Stimulated activated CD4-positive, alpha-beta T cell treated with anti-CD3 and anti-CD28 coated beads, Interleukin-1b, Interleukin-23, amount 100 ng/mL, for 24 hours (primary cell): ENCODE results near the gene KLHDC7A.
"Not testable (repeated sequence)": the region's sequence is repeated elsewhere in the genome, so short reads cannot be mapped to it uniquely, and the experiment has no call there.

Experiments
- DNase-seq, 4 experiments: peaks; one replicate each; pipeline ENCODE4 v3.0.0-alpha.2; 2020; ENCODE audit warnings: low read depth in 4 of 4, low spot score in 1 of 4

The KLHDC7A gene

DNA sequence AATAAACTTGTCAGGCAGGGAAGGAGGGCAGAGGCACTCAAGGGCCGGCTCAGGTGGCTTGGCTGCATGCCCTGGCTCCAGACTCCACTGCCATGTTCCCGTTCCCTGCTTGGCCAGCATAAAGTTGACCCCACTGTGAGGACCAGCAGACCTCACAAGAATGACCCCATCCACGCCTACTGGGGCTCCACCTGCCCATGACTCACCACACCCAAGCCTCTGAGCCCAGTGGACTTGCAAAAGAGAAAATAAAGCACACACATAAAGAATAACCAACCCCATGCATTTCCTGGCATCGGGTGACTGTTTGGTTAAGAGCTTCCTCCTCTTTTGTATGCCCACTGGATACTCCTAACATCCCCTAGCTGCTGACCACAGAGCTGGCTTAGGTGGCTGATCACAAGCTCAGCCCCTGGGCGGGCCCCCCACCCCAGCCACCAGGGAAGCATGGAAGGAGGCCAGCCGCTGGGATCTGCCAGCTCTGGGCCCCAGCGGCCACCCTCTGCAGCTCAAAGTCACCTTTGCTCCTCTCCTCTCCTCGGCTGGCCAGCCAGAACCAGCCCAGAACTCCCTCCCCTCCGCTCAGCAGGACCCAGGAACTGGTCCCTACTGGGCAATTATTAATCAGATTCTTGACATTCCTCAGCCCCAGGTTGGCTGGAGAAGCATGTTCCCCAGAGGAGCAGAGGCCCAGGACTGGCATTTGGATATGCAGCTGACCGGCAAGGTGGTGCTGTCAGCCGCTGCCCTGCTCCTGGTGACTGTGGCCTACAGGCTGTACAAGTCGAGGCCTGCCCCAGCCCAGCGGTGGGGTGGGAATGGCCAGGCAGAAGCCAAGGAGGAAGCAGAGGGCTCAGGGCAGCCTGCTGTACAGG lies at the start of gene KLHDC7A:
KLHDC7A (plus strand) TSS at position 616 of the 875 bp plus-strand sequence; CDS start at position 668, 52 bp downstream.
- DNase-seq, result no peak

DNA sequence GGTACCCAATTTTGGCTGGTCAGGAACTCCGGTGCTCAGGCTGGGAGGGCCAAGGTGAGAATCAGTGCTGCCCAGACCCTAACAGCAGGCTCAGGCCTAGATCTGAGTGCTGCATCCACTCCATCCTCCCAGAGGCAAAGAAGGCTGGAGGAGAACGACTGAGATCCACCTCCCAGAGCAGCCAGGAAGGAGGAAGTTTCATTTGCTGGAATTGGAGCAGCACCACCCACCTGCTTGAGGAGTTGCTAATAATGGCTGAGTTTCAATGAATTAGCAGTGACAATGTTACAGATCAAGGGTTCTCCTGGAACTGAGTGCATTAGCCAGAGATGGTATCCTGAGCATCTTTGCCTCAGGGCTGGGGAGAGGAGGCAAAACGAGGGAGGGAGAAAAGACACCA lies 46.7 kb upstream of the KLHDC7A start:
- DNase-seq, result no peak

DNA sequence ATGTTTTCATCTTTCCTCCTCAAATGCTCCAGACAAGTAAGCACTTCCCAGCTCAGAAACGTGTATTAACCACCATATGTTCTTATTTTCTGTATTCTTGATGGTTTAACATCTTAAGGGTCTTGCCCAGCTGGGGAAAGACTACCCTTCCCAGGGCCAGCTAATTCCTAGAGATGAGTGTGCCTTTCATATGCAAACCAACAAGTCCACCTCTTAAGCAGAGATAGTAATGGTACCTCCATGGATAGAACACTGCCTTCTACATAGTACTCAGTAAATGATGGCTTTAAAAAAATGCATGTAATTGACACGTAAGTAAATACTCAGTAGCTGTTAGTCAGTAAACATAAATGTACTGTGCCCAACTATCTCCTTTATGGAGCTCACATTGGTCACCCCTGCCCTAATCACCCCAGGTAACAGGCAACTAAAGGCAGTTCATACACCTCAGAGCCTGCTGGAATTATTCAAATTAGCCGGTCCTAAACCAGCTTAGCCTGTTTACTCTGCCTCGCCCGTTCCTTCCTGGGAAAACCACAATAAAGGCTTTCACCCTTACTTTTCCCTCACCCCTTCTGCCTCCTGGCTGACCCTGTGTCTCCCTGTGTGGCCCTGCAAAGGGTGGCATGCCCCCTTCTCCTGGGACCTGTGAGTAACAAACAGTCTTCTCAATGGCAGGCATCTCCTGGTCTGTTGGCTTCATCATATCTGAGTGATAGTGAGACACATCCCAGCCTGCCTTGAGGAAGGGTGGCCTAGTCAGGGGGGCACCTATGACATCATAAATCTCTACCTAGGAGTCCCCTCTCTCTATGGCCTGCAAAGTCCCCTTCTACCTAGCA lies 40.1 kb upstream of the KLHDC7A start:
- DNase-seq, result no peak

DNA sequence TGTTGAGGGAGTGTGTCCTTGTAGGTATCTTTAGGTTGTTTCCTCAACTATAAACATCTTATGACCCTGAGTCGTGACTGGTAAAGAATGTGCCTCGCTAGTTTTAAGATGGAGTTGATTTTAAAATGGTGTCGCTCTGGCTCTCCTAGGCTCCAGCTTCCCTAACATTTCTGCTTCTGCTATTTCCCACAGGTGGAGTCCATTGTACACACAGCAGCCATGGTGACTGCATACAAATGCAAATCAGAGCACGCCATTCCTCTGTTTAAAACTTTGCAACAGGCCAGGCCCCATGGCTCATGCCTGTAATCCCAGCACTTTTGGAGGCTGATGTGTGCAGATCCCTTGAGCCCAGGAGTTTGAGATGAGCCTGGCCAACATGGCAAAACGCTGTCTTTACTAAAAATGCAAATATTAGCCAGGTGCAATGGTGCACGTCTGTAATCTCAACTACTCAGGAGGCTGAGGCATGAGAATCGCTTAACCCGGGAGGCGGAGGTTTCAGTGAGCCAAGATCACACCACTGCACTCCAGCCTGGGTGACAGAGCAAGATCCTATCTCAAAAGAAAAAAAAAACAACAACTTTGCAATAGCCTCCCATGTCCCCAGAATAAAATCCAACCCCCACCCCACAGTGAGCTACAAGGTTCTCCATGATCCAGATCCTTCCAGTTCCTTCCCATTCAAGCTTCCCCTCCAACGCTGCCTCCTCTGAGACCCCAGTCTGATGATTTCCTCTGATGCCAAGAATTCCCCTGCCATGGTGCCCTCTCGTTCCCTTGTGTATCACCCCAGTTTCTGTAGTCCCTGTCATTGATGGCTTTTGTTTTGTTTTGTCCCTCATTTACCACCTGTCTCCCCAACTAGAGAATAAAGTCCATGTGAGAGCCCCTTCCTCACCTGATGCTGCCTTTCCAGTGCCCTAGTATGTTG lies 36.9 kb upstream of the KLHDC7A start:
- no peak for DNase-seq

DNA sequence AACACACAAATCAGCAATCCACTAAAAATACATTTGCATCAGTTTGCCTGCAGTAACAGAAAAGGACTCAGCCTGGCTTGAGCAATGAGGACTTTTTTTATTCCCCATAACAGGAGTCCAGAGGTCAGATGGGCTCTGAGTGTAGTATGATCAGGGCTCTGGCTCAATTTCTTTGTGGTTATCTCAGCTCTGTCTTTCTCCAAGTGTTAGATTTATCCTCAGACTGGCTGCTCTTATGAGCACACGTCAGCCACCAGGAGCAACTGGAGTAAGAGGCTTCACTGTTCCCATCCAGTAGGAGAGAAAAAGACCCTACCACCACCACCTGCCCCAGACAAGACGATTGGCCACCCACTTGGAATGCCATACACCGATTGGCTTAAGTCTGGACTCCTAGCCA lies 36.2 kb upstream of the KLHDC7A start:
- no peak for DNase-seq

DNA sequence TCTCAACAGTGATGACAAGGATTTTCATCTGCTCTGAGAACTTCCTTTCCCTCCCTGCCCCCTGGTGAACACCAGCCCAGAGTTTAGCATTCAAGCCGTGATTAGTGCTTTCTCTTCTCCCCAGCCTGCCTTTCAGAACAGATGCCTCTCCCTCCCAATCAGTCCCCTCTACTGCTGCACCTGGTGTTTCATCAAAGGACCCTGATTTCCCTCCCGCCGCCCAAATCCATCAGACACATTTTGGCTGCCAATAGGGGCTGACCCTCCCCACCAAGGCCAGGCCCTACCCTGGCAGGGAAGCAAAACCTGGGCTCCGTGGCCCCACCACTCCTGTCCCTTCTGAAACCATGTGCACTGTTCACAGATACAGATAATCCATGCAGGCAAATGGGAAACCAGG lies 34.0 kb upstream of the KLHDC7A start:
- DNase-seq, result no peak

DNA sequence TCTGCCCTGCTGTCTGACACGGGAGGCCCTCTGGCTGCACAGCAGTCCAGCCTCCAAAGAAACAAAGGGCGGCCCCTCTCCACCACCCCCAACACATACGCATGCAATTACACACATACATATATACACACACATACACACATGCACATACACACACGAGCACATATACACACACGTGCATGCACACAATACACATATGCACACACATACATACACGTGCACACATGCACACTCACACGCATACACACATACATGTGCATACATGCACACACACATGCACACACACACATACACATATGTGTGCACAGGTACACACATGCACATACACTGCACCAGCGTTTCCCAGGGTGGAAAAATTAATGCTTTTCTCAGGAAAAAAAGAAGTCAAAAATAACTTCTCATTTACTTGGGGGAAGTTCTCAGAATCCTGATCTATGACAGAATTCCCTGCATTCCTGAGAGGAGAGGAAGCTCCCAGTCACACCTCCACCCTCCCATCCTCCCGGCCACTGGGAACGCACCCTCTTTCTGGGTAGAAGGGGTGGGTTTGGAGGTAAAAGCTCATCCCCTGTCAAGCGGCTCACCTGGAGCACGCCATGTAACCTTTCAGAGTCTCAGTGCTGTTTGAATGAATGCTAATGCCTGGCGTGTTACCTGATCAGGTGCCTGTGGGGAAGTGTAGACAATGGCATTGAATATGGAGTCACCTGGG lies 33.1 kb upstream of the KLHDC7A start:
- DNase-seq, result no peak

DNA sequence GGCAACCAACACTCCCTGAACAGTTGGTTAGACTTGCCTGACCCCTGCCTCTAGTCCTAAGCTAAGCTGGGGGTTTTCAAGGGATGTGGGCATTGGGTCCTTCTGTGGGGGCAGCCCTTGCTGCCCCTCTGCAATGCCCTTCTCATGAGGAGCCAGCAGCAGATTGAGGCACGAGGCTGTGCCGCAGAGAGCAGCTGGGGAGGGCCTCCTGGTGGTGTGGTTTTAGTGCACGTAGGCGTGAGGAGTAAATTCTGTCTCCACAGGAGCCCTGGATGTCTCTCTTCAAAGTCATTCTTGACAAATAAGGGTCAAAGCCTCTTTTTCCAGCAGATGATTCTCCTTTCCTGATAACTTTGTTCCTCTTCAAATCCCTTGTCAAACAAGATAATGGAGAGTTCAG lies 31.8 kb upstream of the KLHDC7A start:
- no peak for DNase-seq

DNA sequence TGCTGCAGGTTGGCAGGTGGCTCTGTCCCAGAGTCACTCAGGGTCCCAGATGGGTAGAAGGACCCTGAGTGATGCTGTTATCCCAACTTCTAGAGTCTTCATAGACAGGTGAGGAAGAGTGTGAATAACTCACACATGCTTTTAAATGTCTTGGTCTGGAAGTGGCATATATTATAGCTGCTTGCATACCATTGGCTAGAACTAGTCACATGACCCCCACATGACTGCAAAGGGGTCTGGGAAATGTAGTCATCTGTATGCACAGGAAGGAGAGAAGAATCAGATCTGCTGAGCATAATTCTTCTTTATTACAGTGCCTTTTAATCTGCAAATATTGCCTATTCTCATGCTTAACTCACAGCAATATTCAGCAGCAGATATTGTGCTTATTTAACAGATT lies 28.2 kb upstream of the KLHDC7A start:
- DNase-seq, result no peak

DNA sequence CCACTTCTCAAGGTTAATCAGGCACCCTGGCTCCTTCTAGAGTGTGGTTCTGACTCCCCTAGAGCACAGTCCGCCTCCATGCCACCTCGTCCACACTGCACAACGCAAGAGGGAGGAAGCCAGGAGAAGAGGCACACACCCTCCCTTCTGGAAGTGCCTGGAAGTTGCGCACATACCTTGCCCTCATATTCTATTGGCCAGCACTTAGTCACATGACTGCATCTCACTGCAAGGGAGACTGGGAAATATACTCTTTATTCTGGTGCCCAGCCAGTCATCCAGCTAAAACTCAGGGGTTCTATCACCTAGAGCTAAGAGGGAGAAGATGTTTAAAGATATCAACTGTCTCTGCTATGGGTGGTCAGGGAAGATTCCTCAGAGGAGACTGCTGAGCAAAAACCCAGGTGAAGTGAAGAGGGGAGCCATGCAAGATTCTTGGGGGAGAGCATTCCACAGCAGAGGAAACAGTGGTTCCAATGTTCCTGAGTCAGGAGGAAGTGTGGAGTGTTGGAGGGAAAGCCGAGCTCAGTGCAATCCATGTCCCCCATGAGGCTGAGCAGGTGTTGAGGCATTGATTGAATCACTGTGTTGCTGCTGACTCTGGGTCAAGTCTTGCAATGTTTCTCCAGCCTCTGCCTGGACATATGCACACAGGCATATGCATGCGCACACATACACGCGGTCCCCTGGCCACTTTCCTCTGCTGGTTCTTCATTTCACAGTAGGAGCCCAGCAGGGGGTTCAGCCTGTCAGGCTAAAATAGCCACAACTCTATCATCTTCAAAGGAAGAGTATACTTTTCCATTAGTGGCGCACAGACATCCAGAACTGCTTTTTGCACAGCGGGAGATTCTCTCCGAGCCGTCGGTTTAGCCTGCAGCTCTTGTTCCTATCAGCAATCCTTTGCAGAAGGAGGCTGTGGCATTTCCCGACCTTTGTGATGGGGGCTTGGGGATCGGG lies 22.3 kb upstream of the KLHDC7A start:
- DNase-seq, result no peak

DNA sequence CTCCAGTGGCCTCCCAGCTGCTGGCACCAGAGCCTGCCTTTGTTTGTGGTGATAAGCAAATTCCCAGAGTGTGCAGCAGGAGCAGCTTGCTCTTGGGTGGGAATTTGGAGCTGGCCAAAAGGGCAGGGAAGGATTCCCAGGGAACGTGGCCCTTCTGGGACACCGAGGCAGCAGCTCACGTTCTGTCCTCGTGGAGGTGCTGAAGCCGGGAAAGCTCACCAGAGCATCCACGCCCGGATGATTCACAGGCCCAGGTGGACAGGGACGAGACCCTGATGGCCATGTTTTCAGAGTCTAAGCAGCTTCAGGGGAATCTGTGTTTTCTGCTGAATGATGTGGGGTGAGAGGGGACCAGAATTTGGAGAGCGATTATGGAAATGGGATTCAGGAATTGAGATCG lies 19.1 kb upstream of the KLHDC7A start:
- no peak for DNase-seq

DNA sequence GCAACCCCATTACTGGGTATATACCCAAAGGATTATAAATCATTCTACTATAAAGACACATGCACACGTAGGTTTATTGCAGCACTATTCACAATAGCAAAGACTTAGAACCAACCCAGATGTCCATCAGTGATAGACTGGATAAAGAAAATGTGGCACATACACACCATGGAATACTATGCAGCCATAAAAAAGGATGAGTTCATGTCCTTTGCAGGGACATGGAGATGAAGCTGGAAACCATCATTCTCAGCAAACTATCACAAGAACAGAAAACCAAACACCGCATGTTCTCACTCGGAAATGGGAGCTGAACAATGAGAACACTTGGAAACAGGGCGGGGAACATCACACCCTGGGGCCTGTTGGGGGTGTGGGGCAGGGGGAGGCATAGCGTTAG lies 18.2 kb upstream of the KLHDC7A start:
- not testable (repeated sequence) for DNase-seq

DNA sequence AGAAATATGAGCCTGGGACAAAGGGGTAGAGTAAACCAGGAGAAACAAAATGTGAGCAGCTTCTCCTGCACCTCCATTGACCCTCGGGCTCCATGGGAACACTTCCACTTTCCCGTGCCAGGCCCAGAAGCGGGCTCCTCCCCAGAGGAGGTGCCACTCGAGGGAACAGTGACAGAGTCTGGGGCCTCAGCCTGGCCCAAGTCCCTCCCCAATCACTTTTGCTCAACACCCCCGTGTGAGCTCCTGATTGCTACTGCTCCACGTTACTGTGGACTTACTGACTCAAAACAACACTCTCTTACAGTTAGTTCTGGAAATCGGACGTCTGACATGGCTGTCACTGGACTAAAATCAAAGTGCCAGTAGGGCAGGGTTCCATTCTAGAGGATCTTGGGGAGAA lies 17.7 kb upstream of the KLHDC7A start:
- no peak for DNase-seq

DNA sequence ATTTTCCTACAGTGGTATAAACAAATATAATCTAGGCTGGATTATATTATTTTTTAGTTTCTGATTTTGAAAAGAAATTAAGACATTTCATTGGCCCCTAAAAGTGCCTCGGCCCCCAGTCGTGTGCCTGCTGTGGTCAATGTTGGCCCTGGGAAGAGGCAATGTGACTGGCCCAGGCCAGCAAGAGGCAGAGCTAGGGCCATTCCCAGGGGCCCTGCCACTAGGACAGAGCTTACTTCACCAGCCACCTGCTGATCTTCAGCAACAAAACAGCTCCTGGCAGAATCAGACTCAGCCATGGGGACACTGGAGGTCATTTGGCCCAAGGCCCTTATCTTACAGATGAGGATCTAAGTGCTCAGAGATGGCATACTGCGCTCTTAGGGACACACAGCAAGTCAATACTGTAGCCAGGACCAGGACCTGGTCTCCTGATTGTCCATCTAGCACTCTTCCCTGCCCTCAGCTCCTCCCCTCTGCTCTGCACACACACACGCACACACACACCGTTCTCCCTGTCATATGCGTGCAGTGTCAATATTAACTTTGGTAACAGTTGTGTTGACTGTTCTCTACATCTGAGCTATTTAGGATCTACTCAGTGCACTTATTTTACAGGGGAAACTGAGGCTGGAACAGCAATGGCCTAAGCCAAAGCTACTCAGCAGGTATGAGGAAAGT lies 16.6 kb upstream of the KLHDC7A start:
- no peak for DNase-seq

DNA sequence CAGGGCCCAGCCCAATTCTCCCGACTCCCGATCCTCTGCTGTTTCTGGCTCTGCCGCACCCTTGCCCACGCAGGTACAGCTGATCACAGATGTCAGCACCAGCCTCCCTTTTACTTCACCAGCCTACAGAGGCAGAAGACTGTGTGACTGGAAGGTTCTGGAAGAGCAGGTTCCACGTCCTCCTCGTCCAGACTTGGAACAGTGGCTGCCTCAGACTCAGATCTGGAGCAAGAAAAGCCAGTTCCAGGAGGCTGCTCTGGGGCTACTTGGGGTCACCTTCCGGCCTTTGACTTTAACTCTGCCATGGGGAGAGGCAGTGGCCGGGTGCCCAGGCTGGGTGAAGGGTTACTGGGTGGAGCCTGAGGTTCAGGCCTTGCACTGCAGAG lies 16.1 kb upstream of the KLHDC7A start:
- no peak for DNase-seq

DNA sequence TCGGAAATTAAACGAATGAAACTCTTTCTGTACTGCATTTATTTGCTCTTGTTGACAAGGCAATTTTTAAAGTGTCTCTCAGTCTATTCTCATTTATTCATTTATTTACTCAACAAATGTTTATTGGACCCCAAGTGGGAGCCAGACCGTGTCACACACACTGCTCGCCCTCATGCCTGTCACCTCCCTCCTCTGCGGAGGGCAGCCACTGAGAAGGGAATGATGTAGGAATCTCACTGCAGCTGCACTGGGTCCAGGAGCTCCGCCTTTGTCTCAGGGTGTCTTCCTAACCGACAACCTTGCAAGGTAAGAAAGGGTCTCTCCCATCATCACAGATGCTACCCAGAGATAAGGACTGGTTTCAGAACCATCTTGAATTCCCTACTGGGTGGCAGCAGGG lies 14.1 kb upstream of the KLHDC7A start:
- no peak for DNase-seq

DNA sequence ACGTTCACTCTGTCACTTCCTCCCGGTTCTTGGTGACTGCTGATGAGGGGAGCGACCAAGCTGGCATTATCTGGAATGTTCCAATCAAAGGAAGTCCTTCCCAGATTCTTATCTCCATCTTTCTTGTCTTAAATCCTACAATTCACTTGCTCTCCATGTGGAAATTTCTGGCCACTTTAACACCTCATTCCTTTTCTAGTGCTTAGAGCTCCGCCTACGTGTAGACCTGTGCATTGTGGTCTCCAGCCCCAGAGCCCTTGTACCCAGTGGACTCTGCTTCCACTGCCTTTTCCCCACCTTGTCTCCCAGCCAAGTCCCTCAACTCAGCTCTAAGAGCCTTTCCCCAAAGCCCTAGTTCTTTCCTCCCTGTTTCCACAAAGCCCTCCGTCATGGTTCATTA lies 12.2 kb upstream of the KLHDC7A start:
- DNase-seq, result no peak

DNA sequence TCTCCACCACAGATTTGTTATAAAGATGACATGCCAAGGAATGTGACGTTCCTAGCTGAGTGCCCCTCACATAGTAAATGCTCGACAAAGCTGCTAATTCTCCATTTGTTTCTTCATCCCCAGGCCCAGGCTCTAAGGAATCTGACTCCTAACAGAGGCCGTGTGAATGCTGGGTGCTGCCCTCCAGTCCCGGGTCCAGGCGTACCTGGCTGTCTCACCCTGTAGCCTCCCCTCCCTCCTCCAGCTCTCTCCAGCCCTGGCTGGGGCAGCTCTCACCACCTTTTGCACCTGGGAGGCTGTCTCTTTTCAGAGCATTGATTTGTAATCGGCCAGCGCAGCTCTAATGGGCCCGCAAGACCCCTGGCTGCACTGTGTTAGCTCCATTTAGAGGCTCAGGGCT lies 11.2 kb upstream of the KLHDC7A start:
- no peak for DNase-seq
